ENCODE results near the gene RNF26. TPM values are rescaled to one million over a fixed set of nuclear protein-coding genes. Genes with fewer than 3 reads are reported as not detected.

The RNF26 gene
- total RNA-seq, 1 experiment from 2014 or later = 45.6 TPM

DNA sequence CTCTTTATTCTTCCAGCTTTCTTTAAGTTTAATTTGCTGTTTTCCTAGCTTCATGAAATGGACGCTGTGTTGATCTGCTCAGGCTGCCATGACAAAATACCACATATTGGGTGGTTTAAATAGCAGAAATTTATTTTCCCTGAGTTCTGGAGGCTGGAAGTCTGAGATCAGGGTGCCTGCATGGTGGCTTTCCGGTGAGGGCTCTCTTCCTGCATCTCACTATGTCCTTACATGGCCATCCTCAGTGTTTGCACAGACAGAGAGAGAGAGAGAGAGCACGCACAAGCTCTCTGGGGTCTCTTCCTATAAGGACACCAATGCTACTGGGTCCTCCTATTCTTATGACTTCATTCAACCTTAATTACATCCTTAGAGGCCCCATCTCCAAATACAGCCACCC is 46.1 kb upstream of the RNF26 start:
- no peak overlapping the region for H3K4me3 ChIP-seq (replicated peaks in 1 of 2; ENCODE audit: low read depth in 1 of 2, low read length in 2 of 2)
- H3K27me3 ChIP-seq (ENCODE audit: insufficient read depth, low read length) = no peaks in the 10 kb centered on the region
- no peak for TF ChIP-seq ELF1 (IDR thresholded peaks at IDR 0.05; ENCODE audit: borderline replicate concordance, low read depth)
- TF ChIP-seq EZH2 (IDR thresholded peaks at IDR 0.05) = no peak
- TF ChIP-seq ZFX (IDR thresholded peaks at IDR 0.05) = no peak
- TF ChIP-seq EZH2phosphoT487 (IDR thresholded peaks at IDR 0.05; ENCODE audit: borderline replicate concordance) = no peak
- no peak for TF ChIP-seq CEBPB (IDR thresholded peaks at IDR 0.05; ENCODE audit: low read depth)
- no peak for TF ChIP-seq CBX3 (IDR thresholded peaks at IDR 0.05; ENCODE audit: low read depth)
- TF ChIP-seq, protein P1, sequence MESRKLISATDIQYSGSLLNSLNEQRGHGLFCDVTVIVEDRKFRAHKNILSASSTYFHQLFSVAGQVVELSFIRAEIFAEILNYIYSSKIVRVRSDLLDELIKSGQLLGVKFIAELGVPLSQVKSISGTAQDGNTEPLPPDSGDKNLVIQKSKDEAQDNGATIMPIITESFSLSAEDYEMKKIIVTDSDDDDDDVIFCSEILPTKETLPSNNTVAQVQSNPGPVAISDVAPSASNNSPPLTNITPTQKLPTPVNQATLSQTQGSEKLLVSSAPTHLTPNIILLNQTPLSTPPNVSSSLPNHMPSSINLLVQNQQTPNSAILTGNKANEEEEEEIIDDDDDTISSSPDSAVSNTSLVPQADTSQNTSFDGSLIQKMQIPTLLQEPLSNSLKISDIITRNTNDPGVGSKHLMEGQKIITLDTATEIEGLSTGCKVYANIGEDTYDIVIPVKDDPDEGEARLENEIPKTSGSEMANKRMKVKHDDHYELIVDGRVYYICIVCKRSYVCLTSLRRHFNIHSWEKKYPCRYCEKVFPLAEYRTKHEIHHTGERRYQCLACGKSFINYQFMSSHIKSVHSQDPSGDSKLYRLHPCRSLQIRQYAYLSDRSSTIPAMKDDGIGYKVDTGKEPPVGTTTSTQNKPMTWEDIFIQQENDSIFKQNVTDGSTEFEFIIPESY (IDR thresholded peaks at IDR 0.05; ENCODE audit: extremely low read depth, insufficient replicate concordance, low read length) = no peak
- no peak for TF ChIP-seq RAD21 (IDR thresholded peaks at IDR 0.05; ENCODE audit: low read depth)
- peaks cover 3 to 7% of the 10 kb centered on the region in 2 experiments; a peak in 2 of 4 replicates for H3K9me3 ChIP-seq (ENCODE audit: control insufficient read depth in 1 of 2, insufficient read depth in 1 of 2, low read depth in 1 of 2, low read length in 2 of 2)
- peaks cover 10 to 32% of the 10 kb centered on the region in 2 experiments; a peak in 2 of 4 replicates for H3K36me3 ChIP-seq (ENCODE audit: control insufficient read depth in 1 of 2, insufficient read depth in 2 of 2, low read length in 2 of 2)
- H3K27ac ChIP-seq (ENCODE audit: low read depth, low read length) = no peak overlapping the region
- no peak overlapping the region for H3K4me2 ChIP-seq (ENCODE audit: low read length)
- intact Hi-C loops (cut with micrococcal nuclease) = no loop called here
- peaks cover 0 to 8% of the 10 kb centered on the region in 2 experiments; a peak in 2 of 4 replicates for H3K4me1 ChIP-seq (ENCODE audit: control insufficient read depth in 1 of 2, insufficient read depth in 2 of 2, low read length in 2 of 2)
- CTCF ChIA-PET = no interaction called here
- RAD21 ChIA-PET (ENCODE audit: low non-redundant PET in 1 of 2, low total read pairs in 2 of 2, uncharacterized antibody in 2 of 2, unreplicated experiment in 2 of 2) = no interaction called here
- ATAC-seq = no peak
- H3K9ac ChIP-seq (ENCODE audit: low read length) = no peak overlapping the region
- no peaks in the 10 kb centered on the region for H3K79me2 ChIP-seq (ENCODE audit: insufficient read depth, low read length)
- H4K20me1 ChIP-seq (ENCODE audit: insufficient read depth) = no peaks in the 10 kb centered on the region
- BruUV-seq (replicated peaks) = no TSS peak
- DNase-seq (ENCODE audit: low read depth, low spot score) = no peak
- no peaks in the 10 kb centered on the region for H3K9me2 ChIP-seq (ENCODE audit: insufficient read depth)
- POLR2A ChIA-PET = no interaction called here
- no peak overlapping the region for H2AFZ ChIP-seq (ENCODE audit: low read depth, low read length, poor library complexity, severe bottlenecking)

Data from HCT116 (cell line).